Right cardiac atrium (tissue), 5 donors: ENCODE data around the gene CENPP. TPM values are rescaled to one million over a fixed set of nuclear protein-coding genes. Genes with fewer than 3 reads are reported as not detected.

Experiments
- ATAC-seq, 2 donors: fragments of 200-7000 bp; cut with Tn5 transposase; one replicate each; pipeline versions ENCODE4 v1.8.0 to v1.9.1; 2020; ENCODE audit warnings: moderate library complexity in 2 of 2, mild to moderate bottlenecking in 1 of 2
- DNase-seq, 3 donors: peaks; one replicate each; pipeline ENCODE4 v3.0.0-alpha.2; 2020
- H3K27ac ChIP-seq: one replicate; pipeline ENCODE4 v1.5.1; 2013; ENCODE audit warnings: mild to moderate bottlenecking, low read length, control low read depth, moderate library complexity
- H3K27me3 ChIP-seq: one replicate; pipeline ENCODE4 v1.6.1; 2013; ENCODE audit not compliant: control insufficient read depth, insufficient read depth
- H3K4me1 ChIP-seq: one replicate; pipeline ENCODE4 v1.6.1; 2013; ENCODE audit warnings: low read length; ENCODE audit not compliant: control insufficient read depth, insufficient read depth
- H3K4me3 ChIP-seq: one replicate; pipeline ENCODE4 v1.5.1; 2013; ENCODE audit warnings: low read length, control low read depth
- H3K9me3 ChIP-seq: one replicate; pipeline ENCODE4 v1.6.1; 2013; ENCODE audit warnings: low read length; ENCODE audit not compliant: control insufficient read depth
- WGBS: extraction: QIAGEN DNeasy Blood & Tissue Kit; methylation state at CpG from one replicate; pipeline ENCODE4 v1.1.7; 2013; 5-methylcytosine and 5-hydroxymethylcytosine counted together
- intact Hi-C, 4 donors: fragments of 100-400 bp; cut with DNase I; formaldehyde crosslinking; loops; one replicate each; pipeline versions ENCODE4 v1.11.0 to v1.14.0; 2022 to 2023
- polyA plus RNA-seq: library from polyadenylated mRNA; stranded (reverse); fragments of 200-250 nt; gene quantifications from one replicate; pipeline ENCODE4 v1.2.3, GENCODE V29; 2013
- total RNA-seq, 4 donors: library from RNA; stranded (reverse); fragmentation: NEBNext Ultra II Directional; extraction: Animal tissue kit (Norgen Biotek cat#: 25700); gene quantifications; one replicate each; pipeline ENCODE4 v1.2.1, GENCODE V29; 2021
- donor health status: healthy with polysubstance abuse.
- donor health status: DM: no; HTN: yes; CAD: no.
- donor health status: DM: no; HTN: no; CAD: no.
- donor health status: DM: no; HTN: yes; CAD: no; lungs with severe emphysema.
- donor health status: DM: yes; HTN: yes; CAD: no.

Gene CENPP
- total and polyA plus RNA-seq, 5 donors, result 2.0 to 4.0 (median 2.8) TPM

- H3K4me1 ChIP-seq, result no peaks in the 10 kb centered on the region
- intact Hi-C loops, result loop anchor here in 3 of 4 donors (10.0 kb wide), 2 partner anchors 89 to 289 kb away; no protein-coding TSS in a partner anchor
- H3K9me3 ChIP-seq, result no peaks in the 10 kb centered on the region
- H3K27me3 ChIP-seq, result no peaks in the 10 kb centered on the region
- ATAC-seq, result no peak
- H3K27ac ChIP-seq, result no peak overlapping the region
- no peak for DNase-seq
- H3K4me3 ChIP-seq, result no peak overlapping the region
Observed at GRCh38 chr9:92345582-92345981, 19.8 kb downstream of the CENPP start.

- H3K27ac ChIP-seq, result no peak overlapping the region
- WGBS, result 54% methylated on average over 7 of the region's 7 CpGs
- peak; percentile 47 to 71 for ATAC-seq
- intact Hi-C loops, result loop anchor here in 3 of 4 donors (10.0 kb wide), 2 partner anchors 85 to 285 kb away; no protein-coding TSS in a partner anchor
- DNase-seq, result no peak
- no peaks in the 10 kb centered on the region for H3K27me3 ChIP-seq
- H3K4me3 ChIP-seq, result no peak overlapping the region
- no peaks in the 10 kb centered on the region for H3K4me1 ChIP-seq
- no peaks in the 10 kb centered on the region for H3K9me3 ChIP-seq
Observed at GRCh38 chr9:92349771-92350739, 24.3 kb downstream of the CENPP start.

GRCh38 chr9:92350740-92351133, 25.0 kb downstream of the CENPP start:
- intact Hi-C loops, result no loop called here
- Histone ChIP-seq H3K27ac (peak overlapping the region; percentile 58), H3K27me3 (no peaks in the 10 kb centered on the region), H3K9me3 (no peaks in the 10 kb centered on the region), H3K4me1 (no peaks in the 10 kb centered on the region), H3K4me3 (no peak overlapping the region)
- ATAC-seq (no peak), DNase-seq (no peak)

GRCh38 chr9:92353051-92353450, 27.3 kb downstream of the CENPP start:
- ATAC-seq (no peak), DNase-seq (no peak)
- intact Hi-C loops, result no loop called here
- WGBS, result 89% methylated on average over 6 of the region's 6 CpGs
- Histone ChIP-seq H3K27me3 (no peaks in the 10 kb centered on the region), H3K4me3 (no peak overlapping the region), H3K9me3 (no peaks in the 10 kb centered on the region), H3K27ac (no peak overlapping the region), H3K4me1 (no peaks in the 10 kb centered on the region)

- Histone ChIP-seq H3K9me3 (no peaks in the 10 kb centered on the region), H3K27me3 (no peaks in the 10 kb centered on the region), H3K4me3 (no peak overlapping the region), H3K27ac (no peak overlapping the region), H3K4me1 (no peaks in the 10 kb centered on the region)
- no peak for ATAC-seq
- intact Hi-C loops, result no loop called here
- no peak for DNase-seq
- WGBS, result 27% methylated on average over 2 of the region's 2 CpGs
Observed at GRCh38 chr9:92359394-92359995, 33.7 kb downstream of the CENPP start.

GRCh38 chr9:92360083-92360482, 34.3 kb downstream of the CENPP start:
- Histone ChIP-seq H3K9me3 (no peaks in the 10 kb centered on the region), H3K4me3 (no peak overlapping the region), H3K4me1 (no peaks in the 10 kb centered on the region), H3K27ac (no peak overlapping the region), H3K27me3 (no peaks in the 10 kb centered on the region)
- DNase-seq, result no peak
- WGBS, result 74% methylated on average over 3 of the region's 3 CpGs
- intact Hi-C loops, result no loop called here
- ATAC-seq, result no peak

- intact Hi-C loops, result no loop called here
- DNase-seq, result no peak
- Histone ChIP-seq H3K27ac (no peak overlapping the region), H3K4me1 (no peaks in the 10 kb centered on the region), H3K27me3 (no peaks in the 10 kb centered on the region), H3K9me3 (no peaks in the 10 kb centered on the region), H3K4me3 (no peak overlapping the region)
- no peak for ATAC-seq
- 58% methylated on average over 2 of the region's 2 CpGs for WGBS
Observed at GRCh38 chr9:92369075-92369474, 43.3 kb downstream of the CENPP start.

GRCh38 chr9:92373167-92373566, 47.4 kb downstream of the CENPP start:
- H3K4me3 ChIP-seq, result no peak overlapping the region
- H3K9me3 ChIP-seq, result no peaks in the 10 kb centered on the region
- H3K27me3 ChIP-seq, result no peaks in the 10 kb centered on the region
- peaks cover 2% of the 10 kb centered on the region for H3K4me1 ChIP-seq
- ATAC-seq (no peak), DNase-seq (no peak)
- WGBS, result 98% methylated on average over 2 of the region's 2 CpGs
- intact Hi-C loops, result no loop called here
- no peak overlapping the region for H3K27ac ChIP-seq

GRCh38 chr9:92377876-92378275, 52.1 kb downstream of the CENPP start:
- no peak for ATAC-seq
- intact Hi-C loops, result no loop called here
- Histone ChIP-seq H3K27me3 (no peaks in the 10 kb centered on the region), H3K27ac (no peak overlapping the region), H3K9me3 (no peaks in the 10 kb centered on the region), H3K4me3 (no peak overlapping the region), H3K4me1 (peaks cover 2% of the 10 kb centered on the region)
- DNase-seq, result no peak
- WGBS, result 41% methylated on average over 2 of the region's 2 CpGs

GRCh38 chr9:92378865-92379560, 53.3 kb downstream of the CENPP start:
- Histone ChIP-seq H3K27ac (no peak overlapping the region), H3K4me3 (no peak overlapping the region), H3K9me3 (no peaks in the 10 kb centered on the region), H3K27me3 (no peaks in the 10 kb centered on the region), H3K4me1 (peaks cover 2% of the 10 kb centered on the region)
- DNase-seq (no peak), ATAC-seq (no peak)
- intact Hi-C loops, result no loop called here
- WGBS, result 79% methylated on average over 7 of the region's 7 CpGs

- H3K27ac ChIP-seq, result no peak overlapping the region
- WGBS, result 94% methylated on average over 2 of the region's 2 CpGs
- no peak for ATAC-seq
- peaks cover 2% of the 10 kb centered on the region for H3K4me1 ChIP-seq
- DNase-seq, result no peak
- H3K9me3 ChIP-seq, result no peaks in the 10 kb centered on the region
- intact Hi-C loops, result no loop called here
- H3K27me3 ChIP-seq, result no peaks in the 10 kb centered on the region
- H3K4me3 ChIP-seq, result no peak overlapping the region
Observed at GRCh38 chr9:92380603-92381002, 54.9 kb downstream of the CENPP start.
